Thyroid gland (tissue), 4 donors: Measurements from ENCODE around the gene ANKRD31. TPM values are rescaled to one million over a fixed set of nuclear protein-coding genes. Genes with fewer than 3 reads are reported as not detected.
"Not testable (repeated sequence)": the region's sequence is repeated elsewhere in the genome, so short reads cannot be mapped to it uniquely, and the experiment has no call there.

Source experiments
- DNase-seq, 2 donors: peaks; one replicate each; pipeline ENCODE4 v3.0.0-alpha.2; 2019
- H3K27ac ChIP-seq, 3 donors: fragments of 200-600 bp; sonication (generic); 1 replicate in 2 of 3; 2 replicates in 1 of 3; pipeline ENCODE4 v1.5.1; 2016 to 2019; ENCODE audit warnings: mild to moderate bottlenecking in 1 of 3, moderate library complexity in 1 of 3
- H3K27me3 ChIP-seq: fragments of 200-600 bp; sonication (generic); one replicate; pipeline ENCODE4 v1.5.1; 2019
- H3K36me3 ChIP-seq, 2 donors: fragments of 200-600 bp; sonication (generic); one replicate each; pipeline ENCODE4 v1.5.1; 2016 to 2019
- H3K4me1 ChIP-seq, 2 donors: fragments of 200-600 bp; sonication (generic); one replicate each; pipeline ENCODE4 v1.5.1; 2017 to 2019
- H3K4me3 ChIP-seq, 3 donors: fragments of 200-600 bp; sonication (generic); replicated peaks in 1 of 3; 1 replicate in 2 of 3; 2 replicates in 1 of 3; pipeline ENCODE4 v1.5.1; 2016; ENCODE audit warnings: mild to moderate bottlenecking in 1 of 3
- H3K9me3 ChIP-seq: fragments of 200-600 bp; sonication (generic); one replicate; pipeline ENCODE4 v1.5.1; 2017
- CTCF ChIP-seq, 6 experiments: fragments of 200-600 bp in 3 of 6; fragments of 450-650 bp in 3 of 6; sonication (generic) in 3 of 6; IDR thresholded peaks; one replicate each; pipeline ENCODE4 v1.5.1; 2016 to 2019; ENCODE audit warnings: antibody characterized with exemption in 6 of 6, mild to moderate bottlenecking in 2 of 6, inconsistent platforms in 1 of 6, moderate library complexity in 1 of 6
- POLR2A ChIP-seq, 2 donors: fragments of 450-650 bp; IDR thresholded peaks; one replicate each; pipeline ENCODE4 v1.6.1; 2017; ENCODE audit warnings: antibody characterized with exemption in 2 of 2, mild to moderate bottlenecking in 2 of 2, moderate library complexity in 1 of 2
- WGBS, 2 donors: methylation state at CpG; one replicate each; pipeline ENCODE4 v1.1.5; 2017; 5-methylcytosine and 5-hydroxymethylcytosine counted together
- intact Hi-C: fragments of 100-400 bp; cut with DNase I; formaldehyde crosslinking; loops from one replicate; pipeline ENCODE4 v1.15.1; 2023
- total RNA-seq, 4 donors: library from RNA; depleted of rRNA; stranded (reverse); fragments of >200 nt; gene quantifications; one replicate each; pipeline ENCODE4 v1.2.3, GENCODE V29; 2016

ANKRD31 gene
- total RNA-seq, 4 donors from 2014 or later, result 0.11 to 0.81 (median 0.33) TPM

- no peak for DNase-seq
- 93% methylated on average over 1 of the region's 1 CpG for WGBS, 2 donors
- Histone ChIP-seq H3K27me3 (no peaks in the 10 kb centered on the region), H3K9me3 (no peaks in the 10 kb centered on the region), H3K4me3 (no peak overlapping the region), H3K4me1 (no peaks in the 10 kb centered on the region), H3K27ac (no peak overlapping the region), H3K36me3 (no peaks in the 10 kb centered on the region)
- intact Hi-C loops, result no loop called here
- TF ChIP-seq CTCF (IDR thresholded peaks at IDR 0.05) (no peak), POLR2A (IDR thresholded peaks at IDR 0.05) (no peak)
Observed at GRCh38 chr5:75089137-75089536, 147.5 kb downstream of the ANKRD31 start.

GRCh38 chr5:75088648-75089047 lies 148.0 kb downstream of the ANKRD31 start:
- no peak overlapping the region for H3K4me3 ChIP-seq
- no peaks in the 10 kb centered on the region for H3K27me3 ChIP-seq
- H3K4me1 ChIP-seq, result no peaks in the 10 kb centered on the region
- WGBS, 2 donors, result 89 to 92% methylated on average over 3 of the region's 3 CpGs
- H3K36me3 ChIP-seq, result no peaks in the 10 kb centered on the region
- no peak overlapping the region for H3K27ac ChIP-seq
- no peaks in the 10 kb centered on the region for H3K9me3 ChIP-seq
- DNase-seq, result no peak
- intact Hi-C loops, result no loop called here
- no peak for TF ChIP-seq POLR2A (IDR thresholded peaks at IDR 0.05)
- no peak for TF ChIP-seq CTCF (IDR thresholded peaks at IDR 0.05)

GRCh38 chr5:75081510-75081909 lies 155.2 kb downstream of the ANKRD31 start:
- Histone ChIP-seq H3K36me3 (no peaks in the 10 kb centered on the region), H3K9me3 (no peaks in the 10 kb centered on the region), H3K4me3 (no peak overlapping the region), H3K4me1 (no peaks in the 10 kb centered on the region), H3K27me3 (no peaks in the 10 kb centered on the region), H3K27ac (no peak overlapping the region)
- WGBS, 2 donors, result 82 to 84% methylated on average over 2 of the region's 2 CpGs
- no peak for DNase-seq
- intact Hi-C loops, result no loop called here
- TF ChIP-seq CTCF (IDR thresholded peaks at IDR 0.05) (no peak), POLR2A (IDR thresholded peaks at IDR 0.05) (no peak)

GRCh38 chr5:75079346-75079745 lies 157.3 kb downstream of the ANKRD31 start:
- 89 to 93% methylated on average over 3 of the region's 3 CpGs for WGBS, 2 donors
- H3K27ac ChIP-seq, H3K36me3 ChIP-seq, H3K4me3 ChIP-seq, H3K9me3 ChIP-seq, intact Hi-C loops, DNase-seq, H3K27me3 ChIP-seq, H3K4me1 ChIP-seq: not testable (repeated sequence)

GRCh38 chr5:75078027-75078426 lies 158.7 kb downstream of the ANKRD31 start:
- no peak overlapping the region for H3K27ac ChIP-seq
- H3K36me3 ChIP-seq, result no peaks in the 10 kb centered on the region
- no peaks in the 10 kb centered on the region for H3K27me3 ChIP-seq
- TF ChIP-seq POLR2A (IDR thresholded peaks at IDR 0.05) (no peak), CTCF (IDR thresholded peaks at IDR 0.05) (no peak)
- no peaks in the 10 kb centered on the region for H3K9me3 ChIP-seq
- no peaks in the 10 kb centered on the region for H3K4me1 ChIP-seq
- H3K4me3 ChIP-seq, result no peak overlapping the region
- 86 to 92% methylated on average over 5 of the region's 5 CpGs for WGBS, 2 donors
- intact Hi-C loops, result no loop called here
- no peak for DNase-seq

GRCh38 chr5:75072061-75072460 lies 164.6 kb downstream of the ANKRD31 start:
- TF ChIP-seq CTCF (IDR thresholded peaks at IDR 0.05) (no peak), POLR2A (IDR thresholded peaks at IDR 0.05) (no peak)
- intact Hi-C loops, result no loop called here
- H3K27ac ChIP-seq, result no peak overlapping the region
- H3K4me3 ChIP-seq, result no peak overlapping the region
- no peaks in the 10 kb centered on the region for H3K36me3 ChIP-seq
- DNase-seq, result no peak
- no peaks in the 10 kb centered on the region for H3K9me3 ChIP-seq
- H3K4me1 ChIP-seq, result no peaks in the 10 kb centered on the region
- H3K27me3 ChIP-seq, result no peaks in the 10 kb centered on the region
